Bronchial epithelial cell (primary cell): ENCODE data around the gene VMO1. TPM values are rescaled to one million over a fixed set of nuclear protein-coding genes. Genes with fewer than 3 reads are reported as not detected.

Experiments
- DNase-seq: peaks from one replicate; pipeline ENCODE4 v3.0.0-alpha.2; 2010; ENCODE audit warnings: low read depth
- FAIRE-seq: peaks from 2 replicates; lab custom pipeline; 2011; peaks lifted over from hg19 to GRCh38; lab: Jason Lieb, UNC
- H3K27me3 ChIP-seq: 2 replicates; pipeline ENCODE4 v1.5.1; 2011; ENCODE audit warnings: low read length; ENCODE audit not compliant: control insufficient read depth, insufficient read depth
- H3K36me3 ChIP-seq: 2 replicates; pipeline ENCODE4 v1.5.1; 2011; ENCODE audit warnings: low read length; ENCODE audit not compliant: control insufficient read depth, insufficient read depth
- H3K4me3 ChIP-seq: 2 replicates; pipeline ENCODE4 v1.5.1; 2011; ENCODE audit warnings: mild to moderate bottlenecking, low read depth, low read length, control low read depth
- total RNA-seq: library from RNA; depleted of rRNA; stranded (reverse); fragments of >200 nt; gene quantifications from 2 replicates; pipeline ENCODE4 v1.2.1, GENCODE V29; 2014
- TF ChIP-seq, protein P1 (sequence below): IDR thresholded peaks from 2 replicates; pipeline ENCODE4 v1.5.1; 2011; ENCODE audit warnings: mild to moderate bottlenecking, moderate library complexity, low read length, control low read depth, inconsistent platforms; ENCODE audit not compliant: insufficient read depth, severe bottlenecking

Gene VMO1
- total RNA-seq, 1 donor from 2014 or later = not detected

DNA sequence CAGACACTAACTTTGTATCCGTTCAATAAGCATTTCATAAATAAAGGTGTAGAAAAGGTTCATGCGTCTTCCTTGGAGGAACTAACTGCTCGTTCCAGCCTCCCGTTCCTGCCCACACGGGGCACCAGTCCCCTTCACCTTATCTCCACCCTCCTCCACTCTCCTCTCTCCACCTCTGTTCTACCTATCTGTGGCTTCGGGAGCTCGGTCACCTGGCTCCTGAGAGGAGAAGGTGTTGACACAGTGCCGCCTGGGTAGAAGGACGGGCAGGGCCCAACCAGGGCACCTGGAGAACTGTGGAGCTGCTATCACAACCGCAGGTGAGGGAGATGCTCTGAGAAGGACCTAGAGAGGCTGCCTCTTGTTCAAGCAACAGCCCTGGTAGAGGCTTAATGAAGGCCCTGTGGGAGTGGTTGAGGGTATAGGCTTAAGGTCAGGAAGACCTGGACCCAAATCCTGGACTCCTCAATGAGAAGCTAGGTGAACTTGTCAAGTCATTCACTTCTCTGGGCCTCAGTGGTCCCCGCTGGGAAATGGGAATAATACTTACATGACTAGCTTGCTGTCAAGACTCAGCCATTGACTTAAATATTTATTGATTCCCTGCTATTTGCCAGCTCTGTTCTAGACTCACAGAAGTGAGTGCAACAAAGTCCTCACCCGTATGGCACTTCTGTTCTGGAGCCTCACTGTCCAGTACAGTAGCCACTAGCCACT is 37.4 kb upstream of the VMO1 start:
- H3K4me3 ChIP-seq = no peak overlapping the region
- FAIRE-seq (no peak), DNase-seq (no peak)
- H3K36me3 ChIP-seq = peaks cover 10% of the 10 kb centered on the region
- TF ChIP-seq, protein P1, sequence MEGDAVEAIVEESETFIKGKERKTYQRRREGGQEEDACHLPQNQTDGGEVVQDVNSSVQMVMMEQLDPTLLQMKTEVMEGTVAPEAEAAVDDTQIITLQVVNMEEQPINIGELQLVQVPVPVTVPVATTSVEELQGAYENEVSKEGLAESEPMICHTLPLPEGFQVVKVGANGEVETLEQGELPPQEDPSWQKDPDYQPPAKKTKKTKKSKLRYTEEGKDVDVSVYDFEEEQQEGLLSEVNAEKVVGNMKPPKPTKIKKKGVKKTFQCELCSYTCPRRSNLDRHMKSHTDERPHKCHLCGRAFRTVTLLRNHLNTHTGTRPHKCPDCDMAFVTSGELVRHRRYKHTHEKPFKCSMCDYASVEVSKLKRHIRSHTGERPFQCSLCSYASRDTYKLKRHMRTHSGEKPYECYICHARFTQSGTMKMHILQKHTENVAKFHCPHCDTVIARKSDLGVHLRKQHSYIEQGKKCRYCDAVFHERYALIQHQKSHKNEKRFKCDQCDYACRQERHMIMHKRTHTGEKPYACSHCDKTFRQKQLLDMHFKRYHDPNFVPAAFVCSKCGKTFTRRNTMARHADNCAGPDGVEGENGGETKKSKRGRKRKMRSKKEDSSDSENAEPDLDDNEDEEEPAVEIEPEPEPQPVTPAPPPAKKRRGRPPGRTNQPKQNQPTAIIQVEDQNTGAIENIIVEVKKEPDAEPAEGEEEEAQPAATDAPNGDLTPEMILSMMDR = no peak
- H3K27me3 ChIP-seq = no peaks in the 10 kb centered on the region

DNA sequence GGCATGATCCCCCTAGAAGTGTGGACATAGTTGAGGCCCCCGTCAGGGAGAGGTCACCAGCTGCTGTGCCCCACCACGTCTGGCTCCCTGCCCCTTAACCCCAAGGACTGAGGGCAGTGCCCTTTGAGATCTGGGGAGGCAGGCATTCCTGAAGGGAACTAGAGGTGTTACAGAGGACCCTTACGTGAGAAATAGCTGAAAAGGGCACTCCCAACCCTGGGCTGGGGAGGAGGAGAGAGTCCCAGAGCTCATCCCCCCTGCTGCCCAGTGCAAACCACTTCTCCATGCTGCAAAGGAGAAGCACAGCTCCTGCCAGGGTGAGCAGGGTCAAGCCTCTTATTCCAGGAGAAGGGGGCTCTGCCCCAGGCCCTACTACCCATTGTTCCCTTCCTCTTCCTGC is 36.7 kb upstream of the VMO1 start:
- Histone ChIP-seq H3K27me3 (no peaks in the 10 kb centered on the region), H3K36me3 (peaks cover 12% of the 10 kb centered on the region), H3K4me3 (no peak overlapping the region)
- no peak for DNase-seq
- FAIRE-seq = peak; percentile 66
- TF ChIP-seq, protein P1 = no peak

DNA sequence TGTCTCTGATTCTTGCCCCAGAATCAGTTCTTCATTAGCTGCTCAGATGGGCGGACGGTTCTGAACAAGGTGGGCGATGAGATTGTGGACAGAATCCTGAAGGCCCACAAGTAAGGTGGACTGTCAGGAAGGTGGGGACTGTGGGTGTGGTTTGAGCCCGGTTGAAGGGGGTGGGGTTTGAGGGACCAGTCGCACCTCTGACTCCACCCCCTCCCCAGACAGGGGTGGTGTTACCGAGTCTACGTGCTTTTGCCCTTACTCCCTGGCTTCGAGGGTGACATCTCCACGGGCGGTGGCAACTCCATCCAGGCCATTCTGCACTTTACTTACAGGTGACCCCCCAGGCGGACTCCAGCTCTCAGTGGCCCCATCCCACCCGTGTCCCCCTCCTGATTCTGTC is 32.1 kb upstream of the VMO1 start:
- Histone ChIP-seq H3K4me3 (no peak overlapping the region), H3K36me3 (peaks cover 31% of the 10 kb centered on the region), H3K27me3 (no peaks in the 10 kb centered on the region)
- TF ChIP-seq, protein P1 = no peak
- DNase-seq = no peak
- no peak for FAIRE-seq

DNA sequence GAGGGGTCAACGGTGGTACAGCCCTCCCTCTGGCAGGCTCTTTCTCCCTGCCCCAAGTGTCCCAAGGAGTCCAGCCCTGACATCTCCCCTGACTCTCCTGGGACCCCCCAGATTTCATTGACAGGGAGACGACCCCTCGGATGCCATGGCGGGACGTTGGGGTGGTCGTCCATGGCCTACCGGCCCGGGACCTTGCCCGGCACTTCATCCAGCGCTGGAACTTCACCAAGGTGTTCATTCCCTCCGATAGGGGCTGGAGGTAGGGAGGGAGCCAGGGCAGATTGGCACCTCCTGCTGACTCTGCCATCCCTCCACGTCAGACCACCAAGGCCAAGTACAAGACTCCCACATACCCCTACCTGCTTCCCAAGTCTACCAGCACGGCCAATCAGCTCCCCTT is 30.7 kb upstream of the VMO1 start:
- peaks cover 27% of the 10 kb centered on the region for H3K36me3 ChIP-seq
- TF ChIP-seq, protein P1 = no peak
- H3K27me3 ChIP-seq = no peaks in the 10 kb centered on the region
- H3K4me3 ChIP-seq = no peak overlapping the region
- no peak for FAIRE-seq
- no peak for DNase-seq

DNA sequence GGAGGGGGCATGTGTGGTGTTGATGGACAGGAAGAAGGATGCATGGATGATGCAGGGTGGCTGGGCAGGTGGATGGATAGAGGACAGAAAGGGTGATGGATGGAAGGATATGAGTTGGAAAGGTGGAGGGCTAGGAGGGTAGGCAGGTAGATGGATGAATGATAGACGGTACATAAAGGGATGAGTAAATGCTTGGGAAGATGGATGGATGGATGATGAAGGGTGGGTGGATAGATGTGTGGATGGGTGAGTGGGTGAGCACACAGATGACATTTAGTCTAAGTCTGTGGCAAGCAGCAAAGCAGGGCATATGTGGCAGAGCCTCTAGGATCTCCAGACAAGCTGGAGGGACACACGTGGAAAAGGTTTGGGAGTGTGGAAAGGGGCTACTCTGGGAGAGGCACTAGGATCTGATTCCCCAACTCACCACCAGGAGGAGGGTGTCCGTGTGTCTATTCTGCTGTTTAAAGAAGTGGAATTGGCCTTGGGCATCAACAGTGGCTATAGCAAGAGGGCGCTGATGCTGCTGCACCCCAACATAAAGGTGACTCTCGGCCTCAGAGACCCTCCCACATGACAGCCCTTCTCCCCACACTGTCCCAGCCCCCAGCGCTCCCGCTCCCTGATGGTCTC is 29.0 kb upstream of the VMO1 start:
- FAIRE-seq (peak; percentile 91), DNase-seq (no peak)
- H3K27me3 ChIP-seq = no peaks in the 10 kb centered on the region
- no peak overlapping the region for H3K4me3 ChIP-seq
- TF ChIP-seq, protein P1 = peak; percentile 31
- H3K36me3 ChIP-seq = peaks cover 33% of the 10 kb centered on the region
